Measurements from ENCODE around the gene POLR1B.
A peak's percentile ranks its signal among the peaks of the same experiment; 100 is the strongest.
"Not testable (repeated sequence)": the region's sequence is repeated elsewhere in the genome, so short reads cannot be mapped to it uniquely, and the experiment has no call there.

The POLR1B gene, protein sequence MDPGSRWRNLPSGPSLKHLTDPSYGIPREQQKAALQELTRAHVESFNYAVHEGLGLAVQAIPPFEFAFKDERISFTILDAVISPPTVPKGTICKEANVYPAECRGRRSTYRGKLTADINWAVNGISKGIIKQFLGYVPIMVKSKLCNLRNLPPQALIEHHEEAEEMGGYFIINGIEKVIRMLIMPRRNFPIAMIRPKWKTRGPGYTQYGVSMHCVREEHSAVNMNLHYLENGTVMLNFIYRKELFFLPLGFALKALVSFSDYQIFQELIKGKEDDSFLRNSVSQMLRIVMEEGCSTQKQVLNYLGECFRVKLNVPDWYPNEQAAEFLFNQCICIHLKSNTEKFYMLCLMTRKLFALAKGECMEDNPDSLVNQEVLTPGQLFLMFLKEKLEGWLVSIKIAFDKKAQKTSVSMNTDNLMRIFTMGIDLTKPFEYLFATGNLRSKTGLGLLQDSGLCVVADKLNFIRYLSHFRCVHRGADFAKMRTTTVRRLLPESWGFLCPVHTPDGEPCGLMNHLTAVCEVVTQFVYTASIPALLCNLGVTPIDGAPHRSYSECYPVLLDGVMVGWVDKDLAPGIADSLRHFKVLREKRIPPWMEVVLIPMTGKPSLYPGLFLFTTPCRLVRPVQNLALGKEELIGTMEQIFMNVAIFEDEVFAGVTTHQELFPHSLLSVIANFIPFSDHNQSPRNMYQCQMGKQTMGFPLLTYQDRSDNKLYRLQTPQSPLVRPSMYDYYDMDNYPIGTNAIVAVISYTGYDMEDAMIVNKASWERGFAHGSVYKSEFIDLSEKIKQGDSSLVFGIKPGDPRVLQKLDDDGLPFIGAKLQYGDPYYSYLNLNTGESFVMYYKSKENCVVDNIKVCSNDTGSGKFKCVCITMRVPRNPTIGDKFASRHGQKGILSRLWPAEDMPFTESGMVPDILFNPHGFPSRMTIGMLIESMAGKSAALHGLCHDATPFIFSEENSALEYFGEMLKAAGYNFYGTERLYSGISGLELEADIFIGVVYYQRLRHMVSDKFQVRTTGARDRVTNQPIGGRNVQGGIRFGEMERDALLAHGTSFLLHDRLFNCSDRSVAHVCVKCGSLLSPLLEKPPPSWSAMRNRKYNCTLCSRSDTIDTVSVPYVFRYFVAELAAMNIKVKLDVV

DNA sequence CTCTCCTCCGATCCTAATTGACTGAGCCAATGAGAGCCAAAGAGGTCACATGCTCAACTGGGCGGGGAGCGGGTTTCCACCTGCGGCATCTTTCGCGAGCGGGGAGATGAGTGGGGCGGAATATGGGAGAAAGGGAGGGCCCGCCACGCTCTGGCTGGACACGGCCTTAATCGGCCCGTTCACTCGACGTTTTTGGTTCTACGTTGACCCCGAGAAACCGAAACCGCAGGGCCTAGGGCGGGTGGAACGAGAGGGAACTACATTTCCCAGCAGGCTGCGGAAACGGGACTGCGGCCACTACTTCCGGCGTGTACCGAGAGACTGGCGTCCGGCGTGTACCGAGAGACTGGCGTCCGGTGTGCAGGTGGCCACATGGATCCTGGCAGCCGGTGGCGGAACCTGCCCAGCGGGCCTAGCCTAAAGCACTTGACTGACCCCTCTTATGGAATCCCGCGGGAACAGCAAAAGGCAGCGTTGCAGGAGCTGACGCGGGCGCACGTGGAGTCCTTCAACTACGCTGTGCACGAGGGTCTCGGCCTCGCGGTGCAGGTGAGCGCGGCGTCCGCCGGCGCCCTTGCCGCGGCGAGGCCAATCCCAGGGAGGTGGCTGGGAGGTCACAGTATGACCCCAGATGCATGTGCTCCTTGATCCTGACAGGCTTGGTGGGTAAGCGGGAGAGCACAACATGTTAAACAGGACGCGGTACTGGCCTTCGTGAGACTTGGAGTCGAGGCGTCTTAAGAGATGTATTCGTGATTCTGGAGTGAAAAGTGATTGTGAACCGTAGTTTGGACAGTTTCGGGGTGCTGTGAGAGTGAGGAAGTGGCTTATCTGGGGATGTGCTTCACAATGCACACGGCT, at the start of gene POLR1B:
Gene POLR1B, plus strand, starts transcription at position 343 of the 861 bp plus-strand sequence. Its CDS starts 30 bp downstream, at position 373.
- peak; percentile 63 to 79 for DNase-seq

DNA sequence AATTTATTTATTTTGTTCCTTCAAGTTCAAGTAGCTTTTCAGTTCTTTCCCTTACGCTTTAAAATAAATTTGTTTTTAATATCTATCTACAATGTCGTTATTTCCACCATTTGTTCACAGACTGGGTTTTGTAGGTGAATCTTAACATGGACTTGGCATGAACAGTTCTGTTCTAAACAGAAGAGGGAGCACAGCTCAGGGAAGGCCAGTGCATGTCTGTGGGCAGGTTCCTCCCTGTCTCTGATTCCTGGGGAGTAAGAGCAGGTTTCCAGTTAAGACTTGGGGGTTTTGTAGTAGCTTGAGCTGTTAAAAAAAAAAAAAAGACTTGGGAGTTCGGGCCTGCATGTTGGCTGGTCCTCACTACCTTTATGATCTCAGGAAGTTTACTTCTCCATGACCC, 49.2 kb upstream of the POLR1B start:
- DNase-seq: no peak

DNA sequence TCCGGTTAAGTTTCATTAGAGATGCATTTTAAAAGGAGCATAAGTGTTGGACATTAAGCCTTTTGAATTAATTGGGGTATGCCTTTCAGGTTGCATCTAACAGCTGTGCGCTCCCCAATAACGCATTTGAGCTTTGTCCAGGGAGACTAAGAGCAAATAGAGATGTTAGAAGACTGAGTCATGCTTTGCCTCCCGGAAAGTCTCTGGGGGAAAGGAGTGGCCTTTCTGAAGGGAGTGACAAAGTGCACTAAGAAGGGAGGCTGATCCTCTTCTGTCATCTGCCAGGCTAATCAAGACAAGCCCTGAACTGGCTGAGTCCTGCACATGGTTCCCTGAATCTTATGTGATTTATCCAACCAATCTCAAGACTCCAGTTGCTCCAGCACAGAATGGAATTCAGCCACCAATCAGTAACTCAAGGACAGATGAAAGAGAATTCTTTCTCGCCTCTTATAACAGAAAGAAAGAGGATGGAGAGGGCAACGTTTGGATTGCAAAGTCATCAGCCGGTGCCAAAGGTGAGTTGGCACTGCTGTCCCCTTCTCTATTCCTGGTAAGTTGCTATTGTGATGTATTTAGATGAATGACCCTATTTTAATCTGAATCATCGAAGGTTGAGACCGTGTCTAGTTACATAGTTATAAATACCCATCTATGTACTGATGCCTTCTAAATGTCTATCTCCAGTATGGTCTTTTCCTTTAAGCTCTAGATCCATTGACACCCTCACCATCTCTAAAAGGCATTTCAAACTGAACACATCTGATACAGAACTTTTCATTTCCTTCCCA, 48.2 kb upstream of the POLR1B start:
- no peak for DNase-seq

DNA sequence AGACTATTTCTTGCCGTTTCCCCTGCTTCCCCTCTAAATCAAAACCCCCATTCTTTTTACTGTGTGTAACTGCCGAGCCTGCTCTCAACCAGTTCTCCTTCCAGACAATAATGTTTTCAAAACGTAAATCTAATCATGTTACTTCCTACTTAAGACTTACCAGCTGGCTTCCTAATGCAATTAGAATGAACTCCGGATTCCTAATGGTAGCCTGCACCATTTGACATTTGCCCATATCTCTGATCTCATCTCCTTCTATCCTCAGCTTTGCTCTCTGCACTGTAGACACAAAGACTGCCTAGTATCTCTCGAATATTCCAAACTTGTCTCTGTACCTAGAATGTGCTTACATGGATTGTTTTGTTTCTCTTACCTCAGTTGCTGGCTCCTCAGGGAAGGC, 47.4 kb upstream of the POLR1B start:
- DNase-seq: no peak

DNA sequence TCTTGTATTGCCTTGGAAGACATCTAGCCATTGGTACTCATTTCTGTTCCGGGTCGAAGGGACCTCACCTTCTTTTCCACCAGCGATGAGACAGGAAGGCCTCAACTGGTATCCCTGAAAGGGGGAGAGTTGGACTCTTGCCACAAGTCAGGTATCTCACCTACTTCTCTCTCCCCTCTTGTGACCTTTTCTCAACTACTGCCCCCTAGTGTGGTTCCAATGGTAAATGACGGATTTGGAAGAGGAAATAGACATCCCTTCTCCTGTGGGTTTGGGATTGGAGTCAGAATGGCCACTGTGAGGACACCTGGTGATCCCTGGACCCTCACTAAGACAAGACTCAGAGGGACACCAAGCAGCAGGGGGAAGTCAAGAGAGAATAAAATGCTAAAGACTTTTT, 46.4 kb upstream of the POLR1B start:
- not testable (repeated sequence) for DNase-seq

DNA sequence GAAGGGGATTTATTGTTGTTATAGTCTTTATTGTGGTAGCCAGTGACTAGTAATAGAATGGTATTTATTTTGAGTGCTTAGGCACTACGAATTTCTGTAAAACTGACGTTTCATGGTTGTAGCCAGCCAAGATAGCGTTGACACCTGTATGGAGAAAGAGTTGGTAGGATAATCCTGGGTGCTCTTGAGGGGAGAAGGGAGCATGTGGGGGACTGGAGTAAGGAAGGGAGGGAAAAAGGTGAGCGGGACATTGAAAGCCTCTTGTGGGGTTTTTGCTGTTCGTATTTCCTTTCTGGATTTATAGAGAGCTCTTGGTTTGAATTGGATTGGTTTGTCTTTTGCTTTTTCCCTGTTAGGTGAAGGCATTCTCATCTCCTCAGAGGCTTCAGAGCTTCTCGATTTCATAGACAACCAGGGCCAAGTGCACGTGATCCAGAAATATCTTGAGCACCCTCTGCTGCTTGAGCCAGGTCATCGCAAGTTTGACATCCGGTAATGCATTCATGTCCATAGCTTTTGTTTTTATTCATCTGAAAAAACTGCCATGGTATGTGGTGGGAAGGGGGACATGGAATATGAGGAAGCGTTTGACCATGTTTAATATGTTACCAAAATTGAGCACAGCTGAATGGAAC, 41.3 kb upstream of the POLR1B start:
- peak; percentile 42 to 59 for DNase-seq

DNA sequence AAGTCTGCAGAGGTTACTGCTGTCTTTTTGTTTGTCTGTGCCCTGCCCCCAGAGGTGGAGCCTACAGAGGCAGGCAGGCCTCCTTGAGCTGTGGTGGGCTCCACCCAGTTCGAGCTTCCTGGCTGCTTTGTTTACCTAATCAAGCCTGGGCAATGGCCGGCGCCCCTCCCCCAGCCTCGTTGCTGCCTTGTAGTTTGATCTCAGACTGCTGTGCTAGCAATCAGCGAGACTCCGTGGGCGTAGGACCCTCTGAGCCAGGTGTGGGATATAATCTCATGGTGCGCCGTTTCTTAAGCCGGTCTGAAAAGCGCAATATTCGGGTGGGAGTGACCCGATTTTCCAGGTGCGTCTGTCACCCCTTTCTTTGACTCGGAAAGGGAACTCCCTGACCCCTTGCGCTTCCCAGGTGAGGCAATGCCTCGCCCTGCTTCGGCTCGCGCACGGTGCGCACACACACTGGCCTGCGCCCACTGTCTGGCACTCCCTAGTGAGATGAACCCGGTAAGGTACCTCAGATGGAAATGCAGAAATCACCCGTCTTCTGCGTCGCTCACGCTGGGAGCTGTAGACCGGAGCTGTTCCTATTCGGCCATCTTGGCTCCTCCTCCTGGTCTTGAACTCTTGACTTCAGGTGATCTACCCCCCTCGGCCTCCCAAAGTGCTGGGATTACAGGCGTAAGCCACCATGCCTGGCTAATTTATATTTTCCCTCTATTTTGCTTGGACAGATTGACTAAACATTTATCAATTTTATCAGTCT, 32.8 kb upstream of the POLR1B start:
- not testable (repeated sequence) for DNase-seq

DNA sequence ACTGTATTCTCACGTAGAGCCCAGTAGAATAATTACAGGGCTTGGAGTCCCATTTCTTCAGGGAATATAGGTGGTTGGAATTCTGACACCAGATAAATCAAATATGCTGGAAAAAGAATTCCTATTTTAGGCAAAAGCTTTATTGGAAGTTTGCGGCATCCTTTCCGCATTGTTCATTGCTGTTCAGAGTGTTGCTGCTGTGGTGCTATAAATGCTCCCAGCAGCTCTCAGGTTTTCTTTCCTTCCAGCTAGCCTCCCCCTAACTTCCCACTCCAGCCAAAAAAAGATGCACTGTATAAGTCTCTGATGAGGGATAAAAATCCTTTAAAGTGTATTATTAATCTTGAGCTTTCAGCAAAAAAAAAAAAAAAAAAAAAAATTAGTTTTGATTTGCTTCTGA, 25.5 kb upstream of the POLR1B start:
- no peak for DNase-seq

DNA sequence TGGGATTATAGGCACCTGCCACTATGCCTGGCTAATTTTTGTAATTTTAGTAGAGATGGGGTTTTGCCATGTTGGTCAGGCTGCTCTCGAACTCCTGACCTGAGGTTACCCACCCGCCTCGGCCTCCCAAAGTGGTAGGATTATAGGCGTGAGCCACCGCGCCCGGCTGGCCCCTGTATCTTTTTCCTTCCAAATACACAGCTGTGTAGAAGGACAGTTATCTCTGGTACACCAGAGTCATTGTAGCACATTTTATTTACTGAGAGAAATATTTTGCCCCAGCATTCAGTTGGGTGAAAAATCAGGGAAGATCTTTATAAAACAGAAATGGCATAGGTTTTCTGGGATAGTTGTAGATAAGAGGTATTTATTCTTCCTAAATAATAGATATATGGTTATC, 23.5 kb upstream of the POLR1B start:
- no peak for DNase-seq

DNA sequence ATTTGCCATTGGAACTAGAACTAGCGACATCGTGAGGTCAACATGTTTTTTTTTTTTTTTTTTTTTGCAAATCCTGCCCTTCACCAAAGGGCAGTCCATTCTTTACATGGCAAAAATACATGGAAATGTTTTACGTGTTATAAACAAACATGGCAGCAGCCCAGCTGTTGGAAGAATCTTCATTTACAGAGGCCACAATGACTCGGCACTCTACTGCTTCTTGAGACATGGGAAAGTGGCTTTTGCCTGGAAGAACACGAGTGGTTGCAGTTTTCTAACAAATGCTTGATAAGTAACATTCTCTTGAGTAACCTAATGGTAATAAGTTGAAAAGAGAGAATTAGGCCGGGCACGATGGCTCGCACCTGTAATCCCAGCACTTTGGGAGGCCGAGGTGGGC, 22.8 kb upstream of the POLR1B start:
- no peak for DNase-seq

DNA sequence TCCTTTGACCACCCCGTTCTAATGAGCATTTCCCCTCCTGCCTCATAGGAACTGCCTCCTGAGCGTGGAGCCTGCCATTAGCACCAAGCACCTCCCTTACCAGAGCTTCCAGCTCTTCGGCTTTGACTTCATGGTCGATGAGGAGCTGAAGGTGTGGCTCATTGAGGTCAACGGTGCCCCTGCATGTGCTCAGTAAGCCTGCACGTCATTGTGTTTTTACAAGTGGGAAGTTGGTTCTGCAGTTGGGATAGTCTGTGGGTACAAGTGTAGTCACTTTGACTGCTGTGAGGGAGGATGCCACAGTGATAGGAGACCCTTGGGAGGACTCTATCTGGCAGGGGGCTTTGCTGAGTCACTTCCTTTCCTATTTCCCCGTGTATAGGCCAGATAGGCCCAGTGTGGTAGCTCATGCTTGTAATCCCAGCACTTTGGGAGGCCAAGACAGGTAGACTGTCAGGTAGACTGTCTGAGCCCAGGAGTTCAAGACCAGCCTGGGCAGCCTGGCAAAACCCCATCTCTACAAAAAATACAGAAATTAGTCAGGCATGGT, 22.0 kb upstream of the POLR1B start:
- no peak for DNase-seq

DNA sequence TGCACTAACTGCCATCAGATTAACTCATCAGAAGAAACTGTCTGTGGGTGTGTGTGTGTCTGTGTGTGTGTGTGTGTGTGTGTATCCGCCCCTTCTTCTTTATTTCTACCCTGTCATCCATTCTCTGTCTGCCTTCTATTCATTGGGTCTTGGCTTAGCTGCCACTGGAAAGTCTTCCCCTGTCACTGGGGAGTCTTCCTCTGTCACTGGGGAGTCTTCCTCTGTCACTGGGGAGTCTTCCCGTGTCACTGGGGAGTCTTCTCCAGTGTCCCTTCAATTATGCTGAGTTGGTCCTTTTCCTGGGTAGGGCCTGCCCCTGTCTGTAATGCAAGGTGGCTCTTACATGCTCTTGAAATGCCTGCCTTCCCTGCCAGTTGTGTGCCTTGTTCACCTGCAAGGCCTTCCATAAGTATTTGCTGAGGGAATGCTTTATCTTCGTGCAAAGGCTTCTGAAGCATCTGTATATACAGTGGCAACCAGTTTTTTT, 18.9 kb upstream of the POLR1B start:
- no peak for DNase-seq

DNA sequence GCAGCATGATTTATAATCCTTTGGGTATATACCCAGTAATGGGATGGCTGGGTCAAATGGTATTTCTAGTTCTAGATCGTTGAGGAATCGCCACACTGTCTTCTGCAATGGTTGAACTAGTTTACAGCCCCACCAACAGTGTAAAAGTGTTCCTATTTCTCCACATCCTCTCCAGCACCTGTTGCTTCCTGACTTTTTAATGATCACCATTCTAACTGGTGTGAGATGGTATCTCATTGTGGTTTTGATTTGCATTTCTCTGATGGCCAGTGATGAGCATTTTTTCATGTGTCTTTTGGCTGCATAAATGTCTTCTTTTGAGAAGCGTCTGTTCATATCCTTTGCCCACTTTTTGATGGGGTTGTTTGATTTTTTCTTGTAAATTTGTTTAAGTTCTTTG, 18.0 kb upstream of the POLR1B start:
- not testable (repeated sequence) for DNase-seq

DNA sequence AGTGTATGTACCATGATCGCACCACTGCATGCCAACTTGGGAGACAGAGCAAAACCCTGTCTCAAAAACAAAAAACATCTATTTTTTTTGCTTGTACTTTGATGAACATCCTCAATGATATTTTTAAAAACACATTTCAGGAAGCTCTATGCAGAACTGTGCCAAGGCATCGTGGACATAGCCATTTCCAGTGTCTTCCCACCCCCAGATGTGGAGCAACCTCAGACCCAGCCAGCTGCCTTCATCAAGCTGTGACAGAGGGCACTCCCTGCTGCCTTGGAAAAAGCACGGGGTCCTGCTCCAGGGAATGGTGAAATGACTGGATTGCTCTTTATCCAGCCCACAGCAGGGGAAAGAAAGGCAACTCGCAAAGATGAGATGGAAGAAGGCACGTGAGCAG, 13.7 kb upstream of the POLR1B start:
- no peak for DNase-seq

DNA sequence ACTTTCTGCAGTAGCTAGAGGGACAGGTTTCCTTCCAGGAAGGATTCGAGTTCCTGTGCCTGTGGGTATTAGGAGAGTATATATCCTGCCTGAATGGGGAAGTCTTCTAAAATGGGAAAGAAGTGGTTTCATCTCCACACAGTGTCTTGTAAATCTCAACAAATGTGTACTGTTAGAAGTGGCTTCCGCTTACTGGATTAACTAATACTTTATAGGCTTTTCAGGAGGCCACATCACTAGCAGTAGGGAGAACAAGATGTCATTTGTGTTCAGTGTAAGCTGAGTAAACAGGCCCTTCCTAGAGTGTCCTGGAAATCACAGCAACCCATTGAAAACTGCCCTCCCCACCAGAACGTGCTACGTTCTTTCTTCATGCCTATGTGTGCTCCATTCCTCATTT, 12.5 kb upstream of the POLR1B start:
- no peak for DNase-seq

DNA sequence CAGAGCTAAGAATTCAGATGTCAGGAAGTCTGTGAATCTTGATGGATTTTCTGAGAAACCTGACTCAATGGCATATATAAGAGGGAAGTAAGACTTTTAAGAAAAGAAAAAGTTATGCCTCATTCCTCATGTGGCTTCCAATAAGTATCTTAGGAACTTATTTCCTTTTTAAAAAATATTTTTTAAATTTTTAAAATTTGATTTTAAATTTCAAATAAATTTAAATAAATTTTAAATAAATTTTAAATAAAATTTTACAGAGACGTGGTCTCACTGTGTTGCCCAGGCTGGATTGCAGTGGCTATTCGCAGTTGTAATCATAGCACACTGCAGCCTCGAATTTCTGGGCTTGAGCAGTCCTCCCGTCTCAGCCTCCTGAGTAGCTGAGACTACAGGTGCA, 11.5 kb upstream of the POLR1B start:
- DNase-seq: no peak

DNA sequence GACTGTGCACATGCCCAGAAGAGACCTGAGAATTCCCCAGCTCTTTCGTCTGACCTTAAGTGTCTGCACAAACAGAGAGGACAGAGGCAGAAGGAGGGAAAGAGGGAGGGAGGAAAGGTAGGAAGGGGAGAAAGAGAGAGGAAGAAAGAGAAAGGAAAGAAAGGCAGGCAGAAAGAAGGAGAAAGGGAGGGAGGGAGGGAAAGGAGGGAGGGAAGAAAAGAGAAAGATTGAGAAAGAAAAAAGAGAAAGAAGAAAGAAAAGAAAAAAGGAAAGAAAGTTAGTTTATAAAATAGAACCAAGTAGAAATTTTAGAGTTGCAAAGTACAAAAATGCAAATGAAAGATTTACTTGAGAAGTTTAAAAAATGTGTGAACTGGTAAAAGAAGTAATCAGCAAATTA, 7.4 kb upstream of the POLR1B start:
- no peak for DNase-seq

DNA sequence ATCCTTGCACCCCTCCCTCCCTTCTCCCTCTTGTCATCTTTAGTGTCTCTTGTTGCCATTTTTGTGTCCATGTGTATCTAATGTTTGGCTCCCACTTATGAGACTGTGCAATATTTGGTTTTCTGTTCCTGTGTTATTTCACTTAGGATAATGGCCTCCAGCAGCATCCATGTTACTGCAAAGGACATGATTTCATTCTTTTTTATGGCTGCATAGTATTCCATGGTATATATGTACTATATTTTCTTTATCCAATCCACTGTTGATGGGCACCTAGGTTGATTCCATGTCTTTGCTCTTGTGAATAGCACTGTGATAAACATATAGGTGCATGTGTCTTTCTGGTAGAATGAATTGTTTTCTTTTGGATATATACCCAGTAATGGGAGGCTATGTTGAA, 5.6 kb upstream of the POLR1B start:
- DNase-seq: not testable (repeated sequence)

DNA sequence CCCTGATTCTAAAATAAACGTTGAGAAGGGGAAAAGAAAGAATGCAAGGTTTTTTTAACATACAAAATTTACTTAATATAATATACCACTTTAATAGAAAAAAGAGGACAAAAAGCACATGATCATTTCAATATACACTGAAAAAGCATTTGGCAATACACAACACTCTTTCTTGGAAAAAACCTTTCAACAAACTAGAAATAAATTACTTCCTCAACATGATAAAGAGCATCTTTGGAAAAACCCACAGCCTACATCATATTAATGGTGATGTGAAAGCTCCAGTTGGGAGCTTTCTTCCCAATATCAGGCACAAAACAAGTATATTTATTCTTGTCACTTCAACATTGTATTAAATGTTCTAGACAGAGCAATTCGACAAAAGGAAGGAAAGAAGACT, 3.0 kb upstream of the POLR1B start:
- DNase-seq: no peak

DNA sequence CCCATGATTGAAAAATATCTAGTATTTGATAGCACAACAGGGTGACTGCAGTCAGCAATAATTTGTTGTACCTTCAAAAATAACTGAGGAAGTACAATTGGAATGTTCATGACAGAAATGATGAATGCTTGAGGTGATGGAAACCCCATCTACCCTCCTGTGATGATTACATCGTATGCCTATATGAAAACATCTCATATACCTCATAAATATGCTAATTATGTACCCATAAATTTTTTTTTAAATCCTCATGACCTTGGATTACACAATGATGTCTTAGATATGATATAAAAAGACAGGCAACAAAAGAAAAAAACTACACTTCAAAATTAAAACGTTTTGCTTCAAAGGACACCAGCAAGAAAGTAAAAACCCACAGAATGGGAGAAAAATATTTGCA, 1.4 kb upstream of the POLR1B start:
- DNase-seq: no peak

All from CD4-positive, alpha-beta T cell treated with Interferon alpha-2 for 1 hour (primary cell).